Lung microvascular endothelial cell (primary cell): Measurements from ENCODE around the gene ARHGAP15. TPM values are rescaled to one million over a fixed set of nuclear protein-coding genes. Genes with fewer than 3 reads are reported as not detected.

Experiments
- DNase-seq, 2 donors: peaks; one replicate each; pipeline versions ENCODE4 v3.0.0 to v3.0.0-alpha.2; 2010; ENCODE audit warnings: low read depth in 2 of 2
- total RNA-seq: library from RNA; depleted of rRNA; stranded (reverse); fragments of >200 nt; gene quantifications from 2 replicates; pipeline ENCODE4 v1.2.1, GENCODE V29; 2014

ARHGAP15 gene
- total RNA-seq, 1 donor from 2014 or later: not detected

- DNase-seq: no peak
Measured at GRCh38 chr2:143759455-143759854, 630.2 kb downstream of the ARHGAP15 start.

- no peak for DNase-seq
Measured at GRCh38 chr2:143762176-143762928, 633.1 kb downstream of the ARHGAP15 start.

- DNase-seq: no peak
Measured at GRCh38 chr2:143764261-143764660, 635.0 kb downstream of the ARHGAP15 start.

GRCh38 chr2:143764706-143765105 lies 635.5 kb downstream of the ARHGAP15 start:
- DNase-seq: no peak

GRCh38 chr2:143768991-143769390 lies 639.8 kb downstream of the ARHGAP15 start:
- no peak for DNase-seq

GRCh38 chr2:143771939-143772338 lies 642.7 kb downstream of the ARHGAP15 start:
- no peak for DNase-seq

GRCh38 chr2:143776526-143777297 lies 647.5 kb downstream of the ARHGAP15 start:
- DNase-seq: no peak

GRCh38 chr2:143779021-143779420 lies 649.8 kb downstream of the ARHGAP15 start:
- no peak for DNase-seq

GRCh38 chr2:143786026-143786765 lies 657.0 kb downstream of the ARHGAP15 start:
- no peak for DNase-seq

- no peak for DNase-seq
Measured at GRCh38 chr2:143787674-143788073, 658.5 kb downstream of the ARHGAP15 start.

- no peak for DNase-seq
Measured at GRCh38 chr2:143792602-143793001, 663.4 kb downstream of the ARHGAP15 start.

GRCh38 chr2:143793381-143793780 lies 664.2 kb downstream of the ARHGAP15 start:
- no peak for DNase-seq

GRCh38 chr2:143796051-143796450 lies 666.8 kb downstream of the ARHGAP15 start:
- no peak for DNase-seq

- no peak for DNase-seq
Measured at GRCh38 chr2:143801561-143801960, 672.3 kb downstream of the ARHGAP15 start.

GRCh38 chr2:143802242-143802641 lies 673.0 kb downstream of the ARHGAP15 start:
- DNase-seq: peak in 1 of 2 donors; percentile 2

- DNase-seq: no peak
Measured at GRCh38 chr2:143802871-143803650, 673.8 kb downstream of the ARHGAP15 start.

GRCh38 chr2:143803936-143804335 lies 674.7 kb downstream of the ARHGAP15 start:
- DNase-seq: no peak

- no peak for DNase-seq
Measured at GRCh38 chr2:143805666-143806065, 676.4 kb downstream of the ARHGAP15 start.

GRCh38 chr2:143807192-143807591 lies 678.0 kb downstream of the ARHGAP15 start:
- no peak for DNase-seq

GRCh38 chr2:143807671-143808070 lies 678.5 kb downstream of the ARHGAP15 start:
- DNase-seq: no peak

- DNase-seq: no peak
Measured at GRCh38 chr2:143808166-143808565, 678.9 kb downstream of the ARHGAP15 start.
